HepG2 (cell line): Measurements from ENCODE around the gene PDYN. TPM values are rescaled to one million over a fixed set of nuclear protein-coding genes. Genes with fewer than 3 reads are reported as not detected.

Experiments
- BATF2 ChIP-seq: sonication (generic); formaldehyde crosslinking; IDR thresholded peaks from 2 replicates; pipeline ENCODE4 v1.8.0; 2022; ENCODE audit warnings: mild to moderate bottlenecking, missing genetic modification reagents, moderate library complexity
- CENPX ChIP-seq: sonication (generic); formaldehyde crosslinking; IDR thresholded peaks from 2 replicates; pipeline ENCODE4 v1.9.0; 2021; ENCODE audit warnings: mild to moderate bottlenecking, missing genetic modification reagents, moderate library complexity
- EED ChIP-seq: sonication (generic); formaldehyde crosslinking; IDR thresholded peaks from 2 replicates; pipeline ENCODE4 v1.5.0; 2020; ENCODE audit warnings: mild to moderate bottlenecking, missing genetic modification reagents
- FLYWCH1 ChIP-seq: sonication (generic); formaldehyde crosslinking; IDR thresholded peaks from 2 replicates; pipeline ENCODE4 v1.8.1; 2023; ENCODE audit warnings: mild to moderate bottlenecking, missing genetic modification reagents
- FOXM1 ChIP-seq: sonication (generic); formaldehyde crosslinking; IDR thresholded peaks from 2 replicates; pipeline ENCODE4 v1.5.0; 2020; ENCODE audit warnings: missing genetic modification reagents
- MED8 ChIP-seq: sonication (generic); formaldehyde crosslinking; IDR thresholded peaks from 2 replicates; pipeline ENCODE4 v1.8.1; 2023; ENCODE audit warnings: mild to moderate bottlenecking, missing genetic modification reagents; ENCODE audit not compliant: insufficient replicate concordance
- MIER3 ChIP-seq: IDR thresholded peaks from 2 replicates; pipeline ENCODE4 v1.6.1; 2016; ENCODE audit warnings: missing compliant biosample characterization, borderline replicate concordance
- NCOA2 ChIP-seq: sonication (generic); formaldehyde crosslinking; IDR thresholded peaks from 2 replicates; pipeline ENCODE4 v1.8.0; 2022; ENCODE audit warnings: inconsistent platforms
- NFIB ChIP-seq: sonication (generic); formaldehyde crosslinking; IDR thresholded peaks from 2 replicates; pipeline ENCODE4 v1.9.0; 2021; ENCODE audit warnings: missing genetic modification reagents, mild to moderate bottlenecking, borderline replicate concordance
- PHF5A ChIP-seq: IDR thresholded peaks from one replicate; pipeline ENCODE4 v1.6.1; 2018; ENCODE audit warnings: low read depth, missing genetic modification reagents; ENCODE audit not compliant: unreplicated experiment
- SETDB1 ChIP-seq: sonication (generic); formaldehyde crosslinking; IDR thresholded peaks from 2 replicates; pipeline ENCODE4 v1.5.1; 2020; ENCODE audit warnings: missing genetic modification reagents, mild to moderate bottlenecking, borderline replicate concordance
- SIX4 ChIP-seq: sonication (generic); formaldehyde crosslinking; IDR thresholded peaks from 2 replicates; pipeline ENCODE4 v1.4.0; 2020; ENCODE audit warnings: missing genetic modification reagents
- TFE3 ChIP-seq: IDR thresholded peaks from 2 replicates; pipeline ENCODE4 v1.6.1; 2016
- U2AF1 ChIP-seq: fragments of 200-400 bp; formaldehyde crosslinking; optimal IDR thresholded peaks from 2 replicates; pipeline ENCODE3; 2017; ENCODE audit warnings: mild to moderate bottlenecking, low read depth, low read length
- ZFY ChIP-seq: sonication (generic); formaldehyde crosslinking; IDR thresholded peaks from 2 replicates; pipeline ENCODE4 v1.4.0; 2020; ENCODE audit warnings: missing genetic modification reagents
- ZNF101 ChIP-seq: sonication (generic); formaldehyde crosslinking; IDR thresholded peaks from 2 replicates; pipeline ENCODE4 v1.4.0; 2020; ENCODE audit warnings: mild to moderate bottlenecking, low read depth, missing genetic modification reagents, borderline replicate concordance
- ZNF143 ChIP-seq: sonication (generic); formaldehyde crosslinking; IDR thresholded peaks from 2 replicates; pipeline ENCODE4 v1.4.0; 2020; ENCODE audit warnings: missing genetic modification reagents
- ZNF335 ChIP-seq: sonication (generic); formaldehyde crosslinking; IDR thresholded peaks from 2 replicates; pipeline ENCODE4 v1.4.0; 2020; ENCODE audit warnings: missing genetic modification reagents
- ZNF383 ChIP-seq: sonication (generic); formaldehyde crosslinking; IDR thresholded peaks from 2 replicates; pipeline ENCODE4 v1.4.0; 2020; ENCODE audit warnings: missing genetic modification reagents, mild to moderate bottlenecking, borderline replicate concordance
- ZNF431 ChIP-seq: sonication (generic); formaldehyde crosslinking; IDR thresholded peaks from 2 replicates; pipeline ENCODE4 v1.9.0; 2022; ENCODE audit warnings: missing genetic modification reagents, low read depth, mild to moderate bottlenecking, borderline replicate concordance
- ZNF44 ChIP-seq: sonication (generic); formaldehyde crosslinking; IDR thresholded peaks from 2 replicates; pipeline ENCODE4 v1.5.1; 2020; ENCODE audit warnings: mild to moderate bottlenecking, missing genetic modification reagents
- ZNF512B ChIP-seq: sonication (generic); formaldehyde crosslinking; IDR thresholded peaks from 2 replicates; pipeline ENCODE4 v1.5.1; 2020; ENCODE audit warnings: missing genetic modification reagents, mild to moderate bottlenecking, borderline replicate concordance
- polyA plus RNA-seq, 8 experiments: library from polyadenylated mRNA; depleted of rRNA in 3 of 8; stranded (reverse) in 7 of 8; unstranded in 1 of 8; fragments of >200 nt; fragmentation: Illumina TruSeq in 4 of 8; extraction: Trizol in 4 of 8; gene quantifications; 2 replicates each; pipeline versions ENCODE4 v1.2.1 to v1.2.3, GENCODE V29; 2011 to 2016; ENCODE audit warnings: low read depth in 4 of 8, missing spikeins in 1 of 8, mixed read lengths in 1 of 8; ENCODE audit not compliant: insufficient read depth in 1 of 8
- total RNA-seq, 5 experiments: library from RNA; depleted of rRNA; stranded (reverse); fragments of >200 nt; fragmentation: Illumina TruSeq; extraction: Trizol; gene quantifications; 2 replicates each; pipeline ENCODE4 v1.2.3, GENCODE V29; 2016; ENCODE audit warnings: low read depth in 1 of 5
- TF ChIP-seq, protein P1 (sequence below): sonication (generic); formaldehyde crosslinking; IDR thresholded peaks from 2 replicates; pipeline ENCODE4 v1.5.1; 2020; ENCODE audit warnings: mild to moderate bottlenecking, missing genetic modification reagents, borderline replicate concordance
- TF ChIP-seq, protein P2 (sequence below): sonication (generic); formaldehyde crosslinking; IDR thresholded peaks from 2 replicates; pipeline ENCODE4 v1.8.0; 2022; ENCODE audit warnings: missing genetic modification reagents, low read depth, mild to moderate bottlenecking, borderline replicate concordance

PDYN gene
- total and polyA plus RNA-seq, 2 of the 13 experiments (the other 11 are each of a cell fraction or from before 2014, with no cell fraction given): not detected

- peak; percentile 96 for TF ChIP-seq TFE3 (CRISPR knock-in tag)
- TF ChIP-seq, protein P1, sequence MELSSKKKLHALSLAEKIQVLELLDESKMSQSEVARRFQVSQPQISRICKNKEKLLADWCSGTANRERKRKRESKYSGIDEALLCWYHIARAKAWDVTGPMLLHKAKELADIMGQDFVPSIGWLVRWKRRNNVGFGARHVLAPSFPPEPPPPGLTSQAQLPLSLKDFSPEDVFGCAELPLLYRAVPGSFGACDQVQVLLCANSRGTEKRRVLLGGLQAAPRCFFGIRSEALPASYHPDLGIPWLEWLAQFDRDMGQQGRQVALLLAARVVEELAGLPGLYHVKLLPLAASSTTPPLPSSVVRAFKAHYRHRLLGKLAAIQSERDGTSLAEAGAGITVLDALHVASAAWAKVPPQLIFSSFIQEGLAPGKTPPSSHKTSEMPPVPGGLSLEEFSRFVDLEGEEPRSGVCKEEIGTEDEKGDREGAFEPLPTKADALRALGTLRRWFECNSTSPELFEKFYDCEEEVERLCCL (CRISPR knock-in tag): peak; percentile 92; the same call in 1 of the 2 replicates
- no peak for TF ChIP-seq ZNF143 (CRISPR knock-in tag)
- 0 out of 2 replicates have a peak, but pooled peaks have one; percentile 98 for TF ChIP-seq FLYWCH1
- TF ChIP-seq, protein P2, sequence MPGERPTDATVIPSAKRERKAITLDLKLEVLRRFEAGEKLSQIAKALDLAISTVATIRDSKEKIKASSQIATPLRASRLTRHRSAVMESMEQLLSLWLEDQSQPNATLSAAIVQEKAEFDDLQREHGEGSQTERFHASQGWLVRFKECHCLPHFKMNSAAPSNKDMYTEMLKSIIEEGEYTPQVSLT (CRISPR knock-in tag): 0 out of 2 replicates have a peak, but pooled peaks have one; percentile 26
- peak; percentile 99 for TF ChIP-seq ZNF431 (CRISPR knock-in tag)
- peak; percentile 99 for TF ChIP-seq MIER3 (CRISPR knock-in tag)
- TF ChIP-seq BATF2 (CRISPR knock-in tag): peak; percentile 74; the same call in 1 of the 2 replicates
- TF ChIP-seq EED (CRISPR knock-in tag): peak; percentile 78; the same call in 1 of the 2 replicates
- TF ChIP-seq SIX4 (CRISPR knock-in tag): peak; percentile 95
- no peak for TF ChIP-seq CENPX (CRISPR knock-in tag)
- TF ChIP-seq ZNF383 (CRISPR knock-in tag): no peak
- no peak for TF ChIP-seq NFIB (CRISPR knock-in tag)
- TF ChIP-seq FOXM1 (CRISPR knock-in tag): 0 out of 2 replicates have a peak, but pooled peaks have one; percentile 28
- TF ChIP-seq PHF5A: no peak
- peak; percentile 96; the same call in 1 of the 2 replicates for TF ChIP-seq ZNF44 (CRISPR knock-in tag)
- no peak for TF ChIP-seq U2AF1
- TF ChIP-seq SETDB1 (CRISPR knock-in tag): no peak
- TF ChIP-seq ZNF512B (CRISPR knock-in tag): peak; percentile 51; the same call in 1 of the 2 replicates
- no peak for TF ChIP-seq ZNF101 (CRISPR knock-in tag)
- peak; percentile 68 for TF ChIP-seq MED8 (CRISPR knock-in tag)
- TF ChIP-seq NCOA2 (CRISPR knock-in tag): peak; percentile 86
- TF ChIP-seq ZNF335: peak; percentile 96
- peak; percentile 66 for TF ChIP-seq ZFY (CRISPR knock-in tag)
These were observed 12.1 kb upstream of the PDYN start (continued) for GRCh38 chr20:2005831-2006426.
